ENCODE measurements around the gene CDK15.
"Not testable (repeated sequence)": the region's sequence is repeated elsewhere in the genome, so short reads cannot be mapped to it uniquely, and the experiment has no call there.

The CDK15 gene

DNA sequence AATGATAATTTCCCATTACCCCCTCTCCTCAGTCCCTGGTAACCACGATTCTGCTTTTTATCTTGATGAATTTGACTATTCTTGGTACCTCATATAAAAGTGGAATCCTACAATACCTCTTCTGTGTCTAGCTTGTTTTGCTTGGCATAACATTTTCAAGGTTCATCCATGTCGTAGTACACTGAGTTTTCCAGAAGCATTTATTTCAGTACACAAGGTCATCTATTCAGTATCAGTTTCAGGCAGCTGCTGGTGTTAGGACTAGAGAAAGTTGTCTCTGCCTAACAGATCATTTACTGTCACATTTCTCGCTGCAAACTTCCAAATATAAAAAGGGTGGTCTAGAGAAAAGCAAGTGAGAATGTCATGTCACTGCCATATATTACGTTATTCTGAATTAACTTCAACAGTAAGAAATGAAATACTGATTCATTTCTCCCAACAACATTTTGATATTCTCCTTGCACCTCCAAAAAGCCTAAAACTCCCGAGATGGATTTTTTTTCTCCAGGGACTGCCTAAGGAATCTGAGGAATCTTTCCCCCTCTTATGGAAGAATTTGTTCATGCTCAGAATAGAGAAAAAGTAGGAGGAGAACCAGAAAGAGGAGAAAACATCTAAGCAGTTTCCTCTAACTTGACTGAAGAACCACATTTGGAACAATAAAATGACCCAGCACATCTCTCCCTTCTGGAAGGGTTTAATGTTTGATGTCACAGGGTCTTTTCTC lies 36.0 kb downstream of the CDK15 start:
- POLR2A ChIA-PET, result no interaction called here
- Histone ChIP-seq H3K4me3 (ENCODE audit: low read depth, low read length) (no peak overlapping the region), H3K36me3 (ENCODE audit: control insufficient read depth in 2 of 2, insufficient read depth in 1 of 2, low read length in 2 of 2) (no peaks in the 10 kb centered on the region), H3K4me1 (ENCODE audit: control insufficient read depth, insufficient read depth, low read length) (no peaks in the 10 kb centered on the region), H3K9me3 (ENCODE audit: control insufficient read depth, insufficient read depth, low read depth, low read length) (no peaks in the 10 kb centered on the region), H3K27ac (ENCODE audit: extremely low read depth, low read depth, low read length) (no peak overlapping the region)
- TF ChIP-seq, protein P1, sequence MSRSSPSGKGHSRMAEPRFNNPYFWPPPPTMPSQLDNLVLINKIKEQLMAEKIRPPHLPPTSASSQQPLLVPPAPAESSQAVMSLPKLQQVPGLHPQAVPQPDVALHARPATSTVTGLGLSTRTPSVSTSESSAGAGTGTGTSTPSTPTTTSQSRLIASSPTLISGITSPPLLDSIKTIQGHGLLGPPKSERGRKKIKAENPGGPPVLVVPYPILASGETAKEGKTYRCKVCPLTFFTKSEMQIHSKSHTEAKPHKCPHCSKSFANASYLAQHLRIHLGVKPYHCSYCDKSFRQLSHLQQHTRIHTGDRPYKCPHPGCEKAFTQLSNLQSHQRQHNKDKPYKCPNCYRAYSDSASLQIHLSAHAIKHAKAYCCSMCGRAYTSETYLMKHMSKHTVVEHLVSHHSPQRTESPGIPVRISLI (tag by site-specific recombination; IDR thresholded peaks at IDR 0.05), result no peak
- TF ChIP-seq ZNF585B (tag by site-specific recombination; IDR thresholded peaks at IDR 0.05), result no peak
- TF ChIP-seq ZNF19 (tag by site-specific recombination; IDR thresholded peaks at IDR 0.05; ENCODE audit: low read depth), result no peak
- no peak for TF ChIP-seq ZNF707 (tag by site-specific recombination; IDR thresholded peaks at IDR 0.05)
- TF ChIP-seq, protein P2, sequence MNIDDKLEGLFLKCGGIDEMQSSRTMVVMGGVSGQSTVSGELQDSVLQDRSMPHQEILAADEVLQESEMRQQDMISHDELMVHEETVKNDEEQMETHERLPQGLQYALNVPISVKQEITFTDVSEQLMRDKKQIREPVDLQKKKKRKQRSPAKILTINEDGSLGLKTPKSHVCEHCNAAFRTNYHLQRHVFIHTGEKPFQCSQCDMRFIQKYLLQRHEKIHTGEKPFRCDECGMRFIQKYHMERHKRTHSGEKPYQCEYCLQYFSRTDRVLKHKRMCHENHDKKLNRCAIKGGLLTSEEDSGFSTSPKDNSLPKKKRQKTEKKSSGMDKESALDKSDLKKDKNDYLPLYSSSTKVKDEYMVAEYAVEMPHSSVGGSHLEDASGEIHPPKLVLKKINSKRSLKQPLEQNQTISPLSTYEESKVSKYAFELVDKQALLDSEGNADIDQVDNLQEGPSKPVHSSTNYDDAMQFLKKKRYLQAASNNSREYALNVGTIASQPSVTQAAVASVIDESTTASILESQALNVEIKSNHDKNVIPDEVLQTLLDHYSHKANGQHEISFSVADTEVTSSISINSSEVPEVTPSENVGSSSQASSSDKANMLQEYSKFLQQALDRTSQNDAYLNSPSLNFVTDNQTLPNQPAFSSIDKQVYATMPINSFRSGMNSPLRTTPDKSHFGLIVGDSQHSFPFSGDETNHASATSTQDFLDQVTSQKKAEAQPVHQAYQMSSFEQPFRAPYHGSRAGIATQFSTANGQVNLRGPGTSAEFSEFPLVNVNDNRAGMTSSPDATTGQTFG (tag by site-specific recombination; IDR thresholded peaks at IDR 0.05; ENCODE audit: borderline replicate concordance), result no peak
- TF ChIP-seq, protein P3, sequence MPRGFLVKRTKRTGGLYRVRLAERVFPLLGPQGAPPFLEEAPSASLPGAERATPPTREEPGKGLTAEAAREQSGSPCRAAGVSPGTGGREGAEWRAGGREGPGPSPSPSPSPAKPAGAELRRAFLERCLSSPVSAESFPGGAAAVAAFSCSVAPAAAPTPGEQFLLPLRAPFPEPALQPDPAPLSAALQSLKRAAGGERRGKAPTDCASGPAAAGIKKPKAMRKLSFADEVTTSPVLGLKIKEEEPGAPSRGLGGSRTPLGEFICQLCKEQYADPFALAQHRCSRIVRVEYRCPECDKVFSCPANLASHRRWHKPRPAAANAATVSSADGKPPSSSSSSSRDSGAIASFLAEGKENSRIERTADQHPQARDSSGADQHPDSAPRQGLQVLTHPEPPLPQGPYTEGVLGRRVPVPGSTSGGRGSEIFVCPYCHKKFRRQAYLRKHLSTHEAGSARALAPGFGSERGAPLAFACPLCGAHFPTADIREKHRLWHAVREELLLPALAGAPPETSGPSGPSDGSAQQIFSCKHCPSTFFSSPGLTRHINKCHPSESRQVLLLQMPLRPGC (tag by site-specific recombination; IDR thresholded peaks at IDR 0.05), result no peak
- no peak for TF ChIP-seq ZNF621 (tag by site-specific recombination; IDR thresholded peaks at IDR 0.05)
- TF ChIP-seq, protein P4, sequence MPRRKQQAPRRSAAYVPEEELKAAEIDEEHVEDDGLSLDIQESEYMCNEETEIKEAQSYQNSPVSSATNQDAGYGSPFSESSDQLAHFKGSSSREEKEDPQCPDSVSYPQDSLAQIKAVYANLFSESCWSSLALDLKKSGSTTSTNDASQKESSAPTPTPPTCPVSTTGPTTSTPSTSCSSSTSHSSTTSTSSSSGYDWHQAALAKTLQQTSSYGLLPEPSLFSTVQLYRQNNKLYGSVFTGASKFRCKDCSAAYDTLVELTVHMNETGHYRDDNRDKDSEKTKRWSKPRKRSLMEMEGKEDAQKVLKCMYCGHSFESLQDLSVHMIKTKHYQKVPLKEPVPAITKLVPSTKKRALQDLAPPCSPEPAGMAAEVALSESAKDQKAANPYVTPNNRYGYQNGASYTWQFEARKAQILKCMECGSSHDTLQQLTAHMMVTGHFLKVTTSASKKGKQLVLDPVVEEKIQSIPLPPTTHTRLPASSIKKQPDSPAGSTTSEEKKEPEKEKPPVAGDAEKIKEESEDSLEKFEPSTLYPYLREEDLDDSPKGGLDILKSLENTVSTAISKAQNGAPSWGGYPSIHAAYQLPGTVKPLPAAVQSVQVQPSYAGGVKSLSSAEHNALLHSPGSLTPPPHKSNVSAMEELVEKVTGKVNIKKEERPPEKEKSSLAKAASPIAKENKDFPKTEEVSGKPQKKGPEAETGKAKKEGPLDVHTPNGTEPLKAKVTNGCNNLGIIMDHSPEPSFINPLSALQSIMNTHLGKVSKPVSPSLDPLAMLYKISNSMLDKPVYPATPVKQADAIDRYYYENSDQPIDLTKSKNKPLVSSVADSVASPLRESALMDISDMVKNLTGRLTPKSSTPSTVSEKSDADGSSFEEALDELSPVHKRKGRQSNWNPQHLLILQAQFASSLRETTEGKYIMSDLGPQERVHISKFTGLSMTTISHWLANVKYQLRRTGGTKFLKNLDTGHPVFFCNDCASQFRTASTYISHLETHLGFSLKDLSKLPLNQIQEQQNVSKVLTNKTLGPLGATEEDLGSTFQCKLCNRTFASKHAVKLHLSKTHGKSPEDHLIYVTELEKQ (tag by site-specific recombination; IDR thresholded peaks at IDR 0.05; ENCODE audit: borderline replicate concordance), result no peak
- no peak for TF ChIP-seq ZNF112 (tag by site-specific recombination; IDR thresholded peaks at IDR 0.05)
- no peak for TF ChIP-seq ZBTB20 (tag by site-specific recombination; IDR thresholded peaks at IDR 0.05)
- TF ChIP-seq ZNF501 (tag by site-specific recombination; IDR thresholded peaks at IDR 0.05), result no peak
- no peak for TF ChIP-seq KLF8 (tag by site-specific recombination; IDR thresholded peaks at IDR 0.05)
- TF ChIP-seq ZSCAN30 (tag by site-specific recombination; IDR thresholded peaks at IDR 0.05), result no peak
- CTCF ChIA-PET, result no interaction called here

DNA sequence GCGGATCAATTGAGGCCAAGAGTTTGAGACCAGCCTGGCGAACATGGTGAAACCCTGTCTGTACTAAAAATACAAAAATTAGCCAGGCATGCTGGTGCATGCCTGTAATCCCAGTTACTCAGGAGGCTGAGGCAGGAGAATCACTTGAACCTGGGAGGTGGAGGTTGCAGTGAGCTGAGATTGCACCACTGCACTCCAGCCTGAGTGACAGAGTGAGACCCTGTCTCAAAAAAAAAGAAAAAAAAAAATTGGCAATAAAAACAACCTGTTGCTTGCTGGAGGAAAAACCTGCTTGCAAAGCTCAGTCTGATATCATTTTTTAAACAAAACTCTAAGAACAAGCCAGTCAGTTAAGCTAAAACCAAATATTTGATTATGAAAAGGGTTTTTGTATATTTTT lies 38.6 kb downstream of the CDK15 start:
- POLR2A ChIA-PET; H3K36me3 ChIP-seq (ENCODE audit: control insufficient read depth in 2 of 2, insufficient read depth in 1 of 2, low read length in 2 of 2); CTCF ChIA-PET; H3K4me1 ChIP-seq (ENCODE audit: control insufficient read depth, insufficient read depth, low read length); H3K27ac ChIP-seq (ENCODE audit: extremely low read depth, low read depth, low read length); H3K4me3 ChIP-seq (ENCODE audit: low read depth, low read length); H3K9me3 ChIP-seq (ENCODE audit: control insufficient read depth, insufficient read depth, low read depth, low read length): not testable (repeated sequence)
- TF ChIP-seq SCRT1 (tag by site-specific recombination; IDR thresholded peaks at IDR 0.05; ENCODE audit: borderline replicate concordance) (peak; percentile 71; the same call in 1 of the 2 replicates), SCRT2 (tag by site-specific recombination; IDR thresholded peaks at IDR 0.05) (peak; percentile 88)

Data from HEK293 (cell line).